ENCODE results near the gene PPP2R2B. TPM values are rescaled to one million over a fixed set of nuclear protein-coding genes. Genes with fewer than 3 reads are reported as not detected.

The PPP2R2B gene
- total RNA-seq, 1 donor from 2014 or later: 0.43 TPM

GRCh38 chr5:146840016-146840415 is 38.5 kb downstream of the PPP2R2B start:
- ATAC-seq (no peak), DNase-seq (ENCODE audit: missing footprints) (no peak)
- intact Hi-C loops (cut with DNase I): no loop called here

GRCh38 chr5:146836226-146836842 is 42.2 kb downstream of the PPP2R2B start:
- ATAC-seq (no peak), DNase-seq (ENCODE audit: missing footprints) (no peak)
- intact Hi-C loops (cut with DNase I): no loop called here

GRCh38 chr5:146832985-146833732 is 45.4 kb downstream of the PPP2R2B start:
- DNase-seq (ENCODE audit: missing footprints) (no peak), ATAC-seq (no peak)
- intact Hi-C loops (cut with DNase I): no loop called here

GRCh38 chr5:146828385-146828784 is 50.2 kb downstream of the PPP2R2B start:
- intact Hi-C loops (cut with DNase I): no loop called here
- no peak for DNase-seq (ENCODE audit: missing footprints)

GRCh38 chr5:146827901-146828300 is 50.7 kb downstream of the PPP2R2B start:
- ATAC-seq: no peak
- DNase-seq (ENCODE audit: missing footprints): no peak
- intact Hi-C loops (cut with DNase I): no loop called here

More at GRCh38 chr5:146828385-146828784, 50.2 kb downstream of the PPP2R2B start:
- no peak for ATAC-seq

GRCh38 chr5:146825033-146825432 is 53.5 kb downstream of the PPP2R2B start:
- no peak for ATAC-seq
- DNase-seq (ENCODE audit: missing footprints): no peak
- intact Hi-C loops (cut with DNase I): no loop called here

GRCh38 chr5:146821732-146822131 is 56.8 kb downstream of the PPP2R2B start:
- ATAC-seq: no peak
- intact Hi-C loops (cut with DNase I): no loop called here
- DNase-seq (ENCODE audit: missing footprints): no peak

- intact Hi-C loops (cut with DNase I): no loop called here
- DNase-seq (ENCODE audit: missing footprints) (no peak), ATAC-seq (no peak)
These were observed 57.6 kb downstream of the PPP2R2B start for GRCh38 chr5:146820987-146821386.

- DNase-seq (ENCODE audit: missing footprints): no peak
- intact Hi-C loops (cut with DNase I): no loop called here
- no peak for ATAC-seq
These were observed 59.7 kb downstream of the PPP2R2B start for GRCh38 chr5:146818822-146819221.

- no peak for ATAC-seq
- intact Hi-C loops (cut with DNase I): no loop called here
- no peak for DNase-seq (ENCODE audit: missing footprints)
These were observed 60.6 kb downstream of the PPP2R2B start for GRCh38 chr5:146817973-146818372.

GRCh38 chr5:146816775-146817387 is 61.7 kb downstream of the PPP2R2B start:
- intact Hi-C loops (cut with DNase I): no loop called here
- DNase-seq (ENCODE audit: missing footprints) (no peak), ATAC-seq (no peak)

- DNase-seq (ENCODE audit: missing footprints) (no peak), ATAC-seq (no peak)
- intact Hi-C loops (cut with DNase I): no loop called here
These were observed 63.1 kb downstream of the PPP2R2B start for GRCh38 chr5:146815411-146815810.

- no peak for ATAC-seq
- no peak for DNase-seq (ENCODE audit: missing footprints)
- intact Hi-C loops (cut with DNase I): no loop called here
These were observed 65.0 kb downstream of the PPP2R2B start for GRCh38 chr5:146813346-146814157.

- intact Hi-C loops (cut with DNase I): no loop called here
- no peak for DNase-seq (ENCODE audit: missing footprints)
- no peak for ATAC-seq
These were observed 73.5 kb downstream of the PPP2R2B start for GRCh38 chr5:146805081-146805480.

GRCh38 chr5:146802945-146803522 is 75.5 kb downstream of the PPP2R2B start:
- DNase-seq (ENCODE audit: missing footprints) (no peak), ATAC-seq (no peak)

GRCh38 chr5:146799671-146800070 is 78.9 kb downstream of the PPP2R2B start:
- intact Hi-C loops (cut with DNase I): no loop called here
- DNase-seq (ENCODE audit: missing footprints): no peak
- ATAC-seq: no peak

More at GRCh38 chr5:146802945-146803522, 75.5 kb downstream of the PPP2R2B start:
- intact Hi-C loops (cut with DNase I): no loop called here

- DNase-seq (ENCODE audit: missing footprints) (no peak), ATAC-seq (no peak)
- intact Hi-C loops (cut with DNase I): no loop called here
These were observed 79.3 kb downstream of the PPP2R2B start for GRCh38 chr5:146799231-146799630.

GRCh38 chr5:146797658-146798057 is 80.9 kb downstream of the PPP2R2B start:
- ATAC-seq (no peak), DNase-seq (ENCODE audit: missing footprints) (no peak)
- intact Hi-C loops (cut with DNase I): no loop called here

GRCh38 chr5:146796911-146797310 is 81.6 kb downstream of the PPP2R2B start:
- ATAC-seq (no peak), DNase-seq (ENCODE audit: missing footprints) (no peak)
- intact Hi-C loops (cut with DNase I): no loop called here

All from Right ventricle myocardium inferior (tissue), 1 donor.